Epidermal melanocyte (primary cell): ENCODE data around the gene SCTR.
"Not testable (repeated sequence)": the region's sequence is repeated elsewhere in the genome, so short reads cannot be mapped to it uniquely, and the experiment has no call there.

Experiments used
- DNase-seq: peaks from one replicate; pipeline ENCODE4 v3.0.0; 2011; ENCODE audit warnings: low spot score; ENCODE audit not compliant: insufficient read length

SCTR gene

DNA sequence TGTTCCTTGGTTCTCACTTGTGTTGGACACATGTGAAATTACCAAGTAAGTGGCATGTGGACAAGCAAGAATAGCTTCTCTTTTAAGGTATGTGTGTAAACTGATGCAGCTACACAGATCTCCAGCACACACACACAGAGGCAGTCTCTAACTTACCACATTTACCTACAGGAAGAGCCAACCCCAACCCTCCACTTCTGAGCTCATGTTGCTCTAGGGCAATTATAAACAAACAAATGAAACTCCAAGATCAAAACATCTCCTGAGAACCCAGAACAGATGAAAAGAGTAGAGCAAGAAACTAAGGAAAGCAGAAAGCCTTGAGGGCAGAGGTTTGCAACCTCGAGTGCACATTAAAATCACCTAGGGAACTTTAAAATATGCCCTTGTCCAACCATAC lies 108.7 kb downstream of the SCTR start:
- DNase-seq: no peak

DNA sequence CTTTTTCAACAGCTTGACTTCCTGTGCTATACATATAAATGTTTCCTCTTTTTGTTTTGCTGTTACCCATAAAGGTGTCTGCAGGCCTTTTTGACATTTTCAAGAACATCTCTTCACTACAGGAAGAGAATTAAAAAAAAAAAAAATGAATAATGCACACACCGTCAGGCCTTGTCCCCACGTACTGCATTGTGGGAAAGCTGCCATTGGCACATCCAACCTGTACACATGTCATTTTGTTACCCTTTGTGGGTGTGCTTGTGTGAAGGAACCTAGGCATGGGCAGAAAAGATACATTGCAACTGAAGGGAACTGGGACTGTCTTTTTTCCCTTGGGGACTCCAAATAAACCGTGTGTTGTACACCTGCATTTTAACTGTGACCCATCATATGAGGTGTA lies 109.4 kb downstream of the SCTR start:
- DNase-seq: no peak

DNA sequence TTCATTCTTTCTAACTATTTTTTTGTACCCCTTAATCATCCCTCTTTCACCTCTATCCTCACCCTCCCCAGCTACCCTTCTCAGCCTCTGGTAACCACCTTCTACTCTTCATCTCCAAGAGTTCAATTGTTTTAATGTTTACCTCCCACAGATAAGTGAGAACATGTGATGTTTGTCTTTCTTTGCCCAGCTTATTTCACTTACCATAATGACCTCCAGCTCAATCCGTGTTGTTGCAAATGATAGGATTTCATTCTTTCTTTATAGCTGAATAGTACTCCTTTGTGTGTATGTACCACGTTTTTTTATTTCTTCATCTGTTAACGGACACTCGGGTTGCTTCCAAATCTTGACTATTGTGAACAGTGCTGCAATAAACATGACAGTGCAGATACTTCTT lies 114.8 kb downstream of the SCTR start:
- DNase-seq: no peak

DNA sequence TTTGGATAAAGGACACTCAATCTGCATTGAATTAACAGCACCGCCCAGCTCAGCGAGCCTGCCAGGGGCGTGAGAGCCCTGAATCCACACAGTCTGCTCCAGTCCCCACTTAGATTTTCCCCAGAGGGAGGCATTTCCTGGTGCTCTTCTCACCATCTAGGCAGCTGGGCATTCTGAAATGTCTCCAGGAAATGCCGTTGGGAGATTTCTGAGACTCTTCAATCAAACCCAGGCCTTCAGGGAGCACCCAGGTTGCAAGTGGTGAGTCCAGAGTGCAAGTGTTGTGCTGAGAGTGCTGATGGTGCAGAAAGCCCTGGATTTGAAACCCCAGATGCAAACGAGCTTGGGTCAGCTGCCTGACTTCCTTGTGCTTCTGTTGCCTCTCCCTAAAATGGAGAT lies 116.1 kb downstream of the SCTR start:
- no peak for DNase-seq

DNA sequence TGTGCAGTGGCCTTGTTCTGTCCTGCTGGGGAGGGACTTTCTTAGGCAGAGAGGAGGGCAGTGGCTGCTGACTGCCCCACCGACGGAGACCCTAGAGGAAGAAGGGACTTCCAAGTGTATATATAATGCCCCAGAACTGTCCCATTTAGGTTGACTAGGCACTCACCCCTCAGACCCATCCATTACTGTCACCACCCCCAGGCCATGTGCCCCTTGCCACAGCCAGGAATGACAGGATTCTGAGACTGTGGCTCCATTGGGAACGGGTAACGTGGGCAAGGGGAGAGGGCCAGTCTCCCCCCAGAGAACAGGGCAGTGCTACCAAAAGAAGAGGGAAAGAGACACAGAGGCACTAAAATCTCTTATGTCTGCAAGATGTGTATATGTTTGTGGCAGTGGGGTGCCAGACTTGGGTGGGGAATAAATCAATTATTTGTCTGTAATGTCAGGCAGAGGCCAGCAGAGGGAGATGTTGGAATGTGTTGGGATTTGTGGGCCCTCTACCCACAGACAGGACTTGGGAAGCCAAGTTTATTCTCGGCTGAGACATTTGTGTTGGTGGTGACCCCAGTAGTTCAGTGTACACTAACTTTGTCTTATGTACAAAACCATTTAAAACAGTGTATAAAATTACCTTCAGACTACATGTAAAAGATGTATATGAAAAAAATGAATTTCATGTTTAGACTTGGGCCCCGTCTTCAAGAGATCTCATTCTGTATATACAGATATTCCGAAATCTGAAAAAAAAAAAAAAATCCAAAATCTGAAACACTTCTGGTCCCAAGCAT lies 116.7 kb downstream of the SCTR start:
- no peak for DNase-seq

GRCh38 chr2:119405151-119405550 lies 119.1 kb downstream of the SCTR start:
- DNase-seq: no peak

DNA sequence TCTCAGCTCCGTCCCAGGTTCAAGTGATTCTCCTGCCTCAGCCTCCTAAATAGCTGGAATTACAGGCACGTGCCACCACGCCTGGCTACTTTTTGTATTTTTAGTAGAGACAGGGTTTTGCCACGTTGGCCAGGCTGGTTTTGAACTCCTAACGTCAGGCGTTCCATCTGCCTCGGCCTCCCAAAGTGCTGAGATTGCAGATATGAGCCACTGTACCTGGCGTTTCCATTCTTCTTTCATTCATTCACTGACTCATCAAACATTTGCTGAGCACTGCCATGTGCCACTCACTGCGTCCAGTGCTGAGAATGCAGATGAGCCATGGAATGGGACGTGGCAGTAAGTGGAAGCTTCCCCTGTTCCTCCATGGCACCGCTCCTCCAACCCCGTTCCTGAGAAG lies 120.7 kb downstream of the SCTR start:
- not testable (repeated sequence) for DNase-seq

- no peak for DNase-seq
These were observed 121.4 kb downstream of the SCTR start for GRCh38 chr2:119402645-119403560.

- DNase-seq: no peak
These were observed 122.2 kb downstream of the SCTR start for GRCh38 chr2:119402106-119402505.

- DNase-seq: no peak
These were observed 127.1 kb downstream of the SCTR start for GRCh38 chr2:119397196-119397595.

DNA sequence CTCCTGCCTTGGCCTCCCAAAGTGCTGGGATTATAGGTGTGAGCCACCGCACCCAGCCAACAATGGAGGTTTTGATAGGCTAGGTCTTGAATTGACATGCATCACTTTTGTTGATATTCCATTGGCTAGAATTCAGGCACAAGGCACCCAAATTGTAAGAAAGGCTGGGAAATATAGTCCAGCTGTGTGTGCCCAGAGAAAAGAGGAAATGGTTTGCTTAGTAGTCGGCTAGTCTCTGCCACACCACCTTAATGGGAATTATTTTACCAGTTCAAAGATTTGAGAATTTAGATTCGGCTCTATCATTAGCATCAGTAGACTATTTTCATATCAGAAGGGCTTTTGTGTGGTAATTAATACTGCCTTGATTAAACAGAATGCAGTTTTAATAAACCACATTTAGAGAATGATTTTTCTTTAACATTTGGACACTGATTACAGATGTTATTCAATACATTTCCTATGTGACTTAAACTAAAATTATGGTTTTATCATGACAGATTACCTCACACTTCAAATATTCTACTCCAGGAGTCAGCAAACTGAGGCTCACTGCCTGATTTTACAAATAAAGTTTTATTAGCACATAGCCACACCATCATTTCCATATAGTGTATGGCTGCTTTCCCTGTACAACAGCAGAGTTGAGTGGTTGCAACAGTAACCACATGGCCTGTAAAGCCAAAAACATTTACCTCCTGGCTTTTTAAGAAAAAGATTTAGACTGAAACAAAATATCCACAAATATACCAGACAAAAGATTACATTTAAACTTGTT lies 130.1 kb downstream of the SCTR start:
- DNase-seq: no peak
